Activated CD4-positive, alpha-beta T cell treated with anti-CD3 and anti-CD28 coated beads for 4 hours (primary cell): ENCODE measurements around the gene HSPA1B.
"Not testable (repeated sequence)": the region's sequence is repeated elsewhere in the genome, so short reads cannot be mapped to it uniquely, and the experiment has no call there.

Experiments
- DNase-seq, 2 donors: peaks; one replicate each; pipeline ENCODE4 v3.0.0-alpha.2; 2020

HSPA1B gene

GRCh38 chr6:31827286-31828079 lies at the start of gene HSPA1B:
Gene HSPA1B (plus strand): TSS chr6:31827738. CDS start chr6:31827951, 213 bp downstream.
- DNase-seq: peak; percentile 80 to 86

GRCh38 chr6:31778193-31778592 lies 49.3 kb upstream of the HSPA1B start:
- no peak for DNase-seq

GRCh38 chr6:31778999-31779885 lies 48.3 kb upstream of the HSPA1B start:
- DNase-seq: no peak

GRCh38 chr6:31779908-31780307 lies 47.6 kb upstream of the HSPA1B start:
- no peak for DNase-seq

GRCh38 chr6:31780507-31781243 lies 46.9 kb upstream of the HSPA1B start:
- DNase-seq: no peak

GRCh38 chr6:31781244-31782125 lies 46.1 kb upstream of the HSPA1B start:
- no peak for DNase-seq

- no peak for DNase-seq
Measured at GRCh38 chr6:31782126-31782855, 45.2 kb upstream of the HSPA1B start.

- DNase-seq: no peak
Measured at GRCh38 chr6:31784098-31784925, 43.2 kb upstream of the HSPA1B start.

GRCh38 chr6:31785475-31785874 lies 42.1 kb upstream of the HSPA1B start:
- no peak for DNase-seq

GRCh38 chr6:31791324-31792089 lies 36.0 kb upstream of the HSPA1B start:
- peak in 1 of 2 donors; percentile 41 for DNase-seq

GRCh38 chr6:31792090-31792374 lies 35.5 kb upstream of the HSPA1B start:
- no peak for DNase-seq

GRCh38 chr6:31792761-31793171 lies 34.8 kb upstream of the HSPA1B start:
- DNase-seq: peak in 1 of 2 donors; percentile 16

- DNase-seq: not testable (repeated sequence)
Measured at GRCh38 chr6:31793927-31794245, 33.7 kb upstream of the HSPA1B start.

GRCh38 chr6:31794294-31794865 lies 33.2 kb upstream of the HSPA1B start:
- DNase-seq: no peak

GRCh38 chr6:31794866-31795615 lies 32.5 kb upstream of the HSPA1B start:
- DNase-seq: peak in 1 of 2 donors; percentile 27

- DNase-seq: peak; percentile 77 to 85
Measured at GRCh38 chr6:31795616-31796298, 31.8 kb upstream of the HSPA1B start, which contains the start of gene VARS1. Gene VARS1 (minus strand): TSS chr6:31795752. CDS start chr6:31795217, 535 bp downstream.

- no peak for DNase-seq
Measured at GRCh38 chr6:31796993-31797385, 30.5 kb upstream of the HSPA1B start.

- peak; percentile 25 to 39 for DNase-seq
Measured at GRCh38 chr6:31797588-31797987, 29.9 kb upstream of the HSPA1B start.
